GM18951 (cell line): ENCODE data around the gene LMF2.

Experiments
- POLR2A ChIP-seq: IDR thresholded peaks from 4 replicates; pipeline ENCODE4 v1.6.1; 2011; ENCODE audit warnings: mild to moderate bottlenecking; ENCODE audit not compliant: insufficient read length, insufficient read depth; ENCODE audit errors: extremely low read depth
- in situ Hi-C: fragments of 300-500 bp; cut with MboI; formaldehyde crosslinking; loops from one replicate; pipeline ENCODE4 v1.12.0; 2022; ENCODE audit warnings: low sequenced_read_pairs, mixed read lengths, inconsistent platforms; ENCODE audit not compliant: unreplicated experiment

LMF2 gene

DNA sequence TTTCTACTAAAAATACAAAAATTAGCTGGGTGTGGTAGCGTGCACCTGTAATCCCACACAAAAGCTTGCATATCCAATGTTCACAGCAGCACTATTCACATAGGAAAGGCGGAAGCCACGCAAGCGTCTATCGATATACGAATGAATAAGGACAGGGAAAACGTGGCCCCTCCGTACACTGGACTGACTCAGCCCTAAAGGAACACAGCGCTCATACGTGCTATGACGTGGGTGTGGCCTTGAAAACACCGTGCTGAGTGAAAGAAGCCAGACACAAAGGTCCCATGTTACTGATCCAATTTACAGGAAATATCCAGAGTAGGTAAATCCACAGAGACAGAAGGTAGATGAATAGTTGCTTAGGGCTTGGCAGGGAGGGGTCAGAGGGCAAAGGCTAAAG lies 7.0 kb downstream of the LMF2 start:
- TF ChIP-seq POLR2A: no peak
- in situ Hi-C loops: loop anchor here (10.0 kb wide), 1 partner anchor 226 kb away; the partner anchor contains the start of gene MAPK11

DNA sequence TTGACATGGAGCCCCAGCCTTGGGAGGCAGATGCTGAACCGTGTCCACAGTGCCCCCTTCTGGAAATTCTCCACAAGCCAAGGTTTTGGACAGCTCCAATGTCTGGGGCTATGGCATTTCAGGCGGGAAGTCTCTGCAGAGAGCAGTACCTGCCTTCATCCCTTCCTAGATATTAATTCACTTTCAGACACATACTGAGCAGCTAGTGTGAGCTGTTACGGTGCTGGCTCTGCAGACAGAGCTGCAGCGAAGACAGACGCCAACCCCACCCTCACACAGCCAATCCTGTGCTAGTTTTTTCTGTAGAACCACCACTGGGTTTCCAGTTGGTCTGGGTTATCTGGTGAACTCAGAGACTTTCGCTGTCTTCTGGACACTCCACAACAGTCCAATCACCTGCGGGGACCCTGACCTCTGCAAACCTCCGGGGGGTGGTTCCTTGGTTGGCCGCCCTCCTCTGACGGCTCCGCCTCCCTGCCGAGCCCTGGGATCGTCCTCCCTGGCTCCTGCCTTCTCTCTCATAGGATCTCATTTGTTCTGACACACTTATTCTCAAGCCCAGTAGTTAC lies 9.1 kb downstream of the LMF2 start:
- in situ Hi-C loops: no loop called here
- no peak for TF ChIP-seq POLR2A

DNA sequence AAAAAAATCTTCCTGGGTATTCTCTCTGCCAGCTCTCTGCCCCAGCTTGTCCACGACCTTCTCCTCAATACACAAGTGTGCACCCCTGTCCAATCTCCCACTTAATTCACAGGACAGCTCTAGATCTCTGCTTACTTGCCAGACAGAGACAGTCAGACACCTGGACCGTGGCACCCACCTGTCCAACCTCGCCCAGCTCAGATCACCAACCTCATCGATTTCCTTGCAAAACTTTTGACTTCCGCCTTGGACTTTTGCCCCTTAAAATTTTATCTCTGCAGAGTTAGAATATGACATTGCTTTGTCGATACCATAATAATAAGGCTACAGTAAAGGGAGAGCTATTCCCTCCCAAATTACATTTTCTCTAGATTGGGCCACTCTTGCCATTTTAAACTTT lies 10.4 kb downstream of the LMF2 start:
- TF ChIP-seq POLR2A: no peak
- in situ Hi-C loops: no loop called here

DNA sequence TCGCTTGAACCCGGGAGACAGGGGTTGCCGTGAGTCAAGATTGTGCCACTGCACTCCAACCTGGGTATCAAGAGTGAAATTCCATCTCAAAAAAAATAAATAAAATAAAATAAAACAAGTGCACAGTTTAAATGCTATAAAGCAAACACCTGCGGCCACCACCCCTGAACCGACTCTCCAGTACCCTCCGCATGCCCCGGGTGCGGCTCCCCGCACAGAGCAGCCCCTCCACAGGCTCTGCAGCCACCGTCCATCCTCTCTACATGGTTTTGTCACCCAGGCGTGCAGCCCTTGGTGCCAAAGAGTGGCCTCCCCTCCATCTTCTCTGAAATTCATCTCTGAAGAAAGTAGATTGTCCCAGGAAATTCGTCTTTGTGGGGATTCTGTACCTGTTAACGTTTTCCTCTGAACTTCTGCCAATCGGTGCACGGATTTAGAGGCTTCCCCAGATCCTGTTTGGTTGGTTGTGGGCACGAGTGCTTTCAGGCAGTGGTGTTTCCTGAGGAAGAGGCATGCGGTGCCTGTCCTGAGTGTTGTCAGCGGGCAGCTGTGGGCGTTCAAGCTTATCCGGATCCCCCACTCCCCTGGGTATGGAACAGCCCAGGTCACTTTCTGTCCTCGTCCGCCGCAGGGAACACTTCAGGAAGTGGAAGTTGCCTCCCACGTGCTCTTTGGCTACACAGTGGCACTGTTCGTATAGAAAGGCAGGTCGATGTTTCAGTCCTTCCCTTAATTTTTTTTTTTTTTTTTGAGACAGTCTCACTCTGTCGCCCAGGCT lies 16.8 kb downstream of the LMF2 start:
- TF ChIP-seq POLR2A: no peak
- in situ Hi-C loops: no loop called here

DNA sequence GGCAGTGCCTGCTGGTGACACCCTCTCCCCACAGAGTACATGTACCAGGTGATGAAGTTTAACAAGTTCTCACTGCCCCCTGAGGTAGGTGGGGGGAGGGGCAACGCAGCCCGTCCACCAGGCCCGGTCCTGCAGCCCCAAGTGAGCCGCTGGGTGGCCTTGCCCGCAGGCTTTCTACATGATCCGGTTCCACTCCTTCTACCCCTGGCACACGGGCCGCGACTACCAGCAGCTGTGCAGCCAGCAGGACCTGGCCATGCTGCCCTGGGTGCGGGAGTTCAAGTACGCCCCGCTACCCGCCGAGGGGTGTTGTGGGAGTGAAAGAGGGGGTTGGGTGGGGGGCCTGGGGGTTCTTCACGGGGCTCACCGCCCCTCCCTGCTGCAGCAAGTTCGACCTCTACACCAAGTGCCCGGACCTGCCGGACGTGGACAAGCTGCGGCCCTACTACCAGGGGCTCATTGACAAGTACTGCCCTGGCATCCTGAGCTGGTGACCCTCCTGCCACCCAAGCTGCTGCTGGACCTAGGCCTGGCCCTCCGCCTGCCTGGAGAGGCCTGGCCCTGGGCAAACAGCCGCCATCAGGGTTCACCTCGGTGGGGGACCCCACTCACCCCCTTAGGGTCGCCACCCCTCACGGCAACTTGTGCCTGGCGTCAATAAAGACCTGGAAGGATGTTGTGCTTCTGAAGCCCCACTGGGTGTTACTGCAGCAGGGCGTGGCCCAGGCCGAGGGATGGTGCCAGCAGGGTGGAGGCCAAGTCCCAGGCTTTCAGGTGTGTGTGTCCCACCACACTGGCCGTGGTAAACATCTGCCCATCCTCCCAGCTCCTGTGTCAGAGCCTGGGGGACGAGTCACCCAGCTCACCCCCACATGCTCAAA lies 17.9 kb downstream of the LMF2 start:
- in situ Hi-C loops: no loop called here
- no peak for TF ChIP-seq POLR2A

DNA sequence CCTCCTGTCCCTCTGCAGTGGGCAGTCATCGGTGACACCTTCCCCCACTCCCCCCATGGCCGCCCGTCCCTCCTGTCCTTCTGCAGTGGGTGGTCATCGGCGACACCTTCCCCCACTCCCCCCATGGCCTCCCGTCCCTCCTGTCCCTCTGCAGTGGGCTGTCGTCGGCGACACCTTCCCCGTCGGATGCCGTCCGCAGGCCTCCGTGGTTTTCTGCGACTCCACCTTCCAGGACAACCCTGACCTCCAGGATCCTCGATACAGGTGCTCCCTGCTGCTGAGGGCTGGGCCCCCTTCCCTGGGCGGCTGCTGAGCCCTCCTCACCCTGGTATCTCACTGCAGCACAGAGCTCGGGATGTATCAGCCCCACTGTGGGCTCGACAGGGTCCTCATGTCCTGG lies 18.6 kb downstream of the LMF2 start:
- in situ Hi-C loops: no loop called here
- TF ChIP-seq POLR2A: no peak

DNA sequence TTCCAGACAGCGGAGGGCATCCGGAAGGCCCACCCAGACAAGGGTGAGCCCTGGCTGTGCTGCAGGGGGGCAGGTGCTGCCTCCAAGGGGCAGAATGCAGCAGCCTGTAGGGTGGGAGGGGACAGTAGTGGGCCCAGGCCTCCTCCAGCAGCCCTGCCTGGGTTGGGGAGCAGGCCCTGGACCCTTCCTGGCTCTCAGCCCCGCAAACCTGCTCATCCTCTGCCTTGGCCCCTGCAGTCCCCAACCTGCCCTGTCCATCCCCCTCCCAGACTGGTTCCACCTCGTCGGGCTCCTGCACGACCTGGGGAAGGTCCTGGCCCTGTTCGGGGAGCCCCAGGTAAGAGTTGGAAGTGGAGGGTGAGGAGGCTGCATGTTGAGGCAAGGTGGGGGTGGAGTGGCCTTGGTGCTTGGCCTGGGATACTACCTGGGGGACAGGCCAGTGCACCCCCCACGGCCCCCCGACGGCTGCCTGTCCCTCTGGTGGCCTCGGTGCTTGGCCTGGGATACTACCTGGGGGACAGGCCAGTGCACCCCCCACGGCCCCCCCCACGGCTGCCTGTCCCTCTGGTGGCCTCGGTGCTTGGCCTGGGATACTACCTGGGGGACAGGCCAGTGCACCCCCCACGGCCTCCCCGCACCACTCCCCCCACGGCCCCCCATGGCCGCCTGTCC lies 19.4 kb downstream of the LMF2 start:
- TF ChIP-seq POLR2A: no peak
- in situ Hi-C loops: no loop called here

DNA sequence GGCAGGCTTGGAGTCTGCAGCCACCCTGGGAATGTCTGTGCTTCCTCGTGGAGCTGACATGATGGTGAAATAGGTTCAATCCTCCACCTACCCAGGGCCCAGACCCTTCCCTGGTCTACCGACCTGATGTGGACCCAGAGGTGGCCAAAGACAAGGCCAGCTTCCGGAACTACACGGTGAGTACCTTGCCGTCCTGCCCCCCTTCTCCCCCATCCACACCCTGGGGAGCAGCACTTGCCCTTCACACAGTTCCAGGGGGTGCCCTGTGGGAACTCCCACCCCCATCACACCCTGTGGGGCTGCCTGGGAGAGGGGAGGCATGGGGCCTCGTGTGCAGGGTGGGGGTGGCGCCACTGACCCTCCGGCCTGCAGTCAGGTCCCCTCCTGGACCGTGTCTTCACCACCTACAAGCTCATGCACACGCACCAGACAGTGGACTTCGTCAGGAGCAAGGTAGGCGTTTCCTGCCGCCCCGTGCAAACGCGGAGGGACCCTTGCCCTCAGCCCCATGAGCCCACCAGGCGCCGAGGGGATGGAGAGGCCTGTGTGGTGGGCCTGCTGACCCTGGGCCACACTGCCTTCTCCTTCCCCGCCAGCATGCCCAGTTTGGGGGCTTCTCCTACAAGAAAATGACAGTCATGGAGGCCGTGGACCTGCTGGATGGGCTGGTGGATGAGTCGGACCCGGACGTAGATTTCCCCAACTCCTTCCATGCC lies 20.1 kb downstream of the LMF2 start:
- no peak for TF ChIP-seq POLR2A
- in situ Hi-C loops: no loop called here

DNA sequence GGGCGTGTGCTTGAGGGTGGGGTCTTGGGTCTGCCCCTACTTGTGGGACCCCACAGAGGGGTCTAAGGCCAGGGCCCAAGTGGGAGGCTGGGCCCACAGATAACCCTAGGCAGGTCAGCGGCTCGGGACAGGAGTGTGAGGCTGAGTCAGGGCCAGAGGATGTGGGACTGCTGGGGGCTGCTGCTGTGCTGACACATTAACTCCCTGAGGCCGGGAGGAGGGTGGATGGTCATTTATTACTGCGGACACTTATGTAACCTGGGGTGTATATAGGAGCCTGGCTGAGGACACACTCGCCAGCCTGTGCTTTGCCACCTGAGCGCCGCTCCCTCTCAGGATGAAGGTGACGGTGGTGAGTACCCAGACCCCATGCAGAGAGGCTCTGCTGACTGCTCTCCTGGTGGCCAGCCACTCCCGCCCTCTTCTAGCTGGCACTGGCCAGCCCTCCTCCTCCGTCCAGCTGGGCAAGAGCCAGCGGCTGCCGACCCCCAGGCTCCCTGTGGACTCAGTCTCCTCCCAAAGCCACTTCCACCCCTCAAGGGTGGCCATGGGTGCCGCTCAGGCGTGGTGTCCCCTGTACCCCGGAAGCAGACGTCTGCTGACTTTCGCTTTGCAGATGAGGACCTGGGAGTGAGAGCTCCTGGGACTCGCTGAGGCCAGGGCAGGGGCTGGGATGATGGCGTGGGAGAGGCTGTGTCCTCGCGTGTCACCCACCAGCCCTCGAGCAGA lies 20.8 kb downstream of the LMF2 start, which contains the start of gene MIOX:
MIOX (plus strand) TSS at position 299 of the 729 bp plus-strand sequence; CDS start at position 338, 39 bp downstream.
- in situ Hi-C loops: no loop called here

DNA sequence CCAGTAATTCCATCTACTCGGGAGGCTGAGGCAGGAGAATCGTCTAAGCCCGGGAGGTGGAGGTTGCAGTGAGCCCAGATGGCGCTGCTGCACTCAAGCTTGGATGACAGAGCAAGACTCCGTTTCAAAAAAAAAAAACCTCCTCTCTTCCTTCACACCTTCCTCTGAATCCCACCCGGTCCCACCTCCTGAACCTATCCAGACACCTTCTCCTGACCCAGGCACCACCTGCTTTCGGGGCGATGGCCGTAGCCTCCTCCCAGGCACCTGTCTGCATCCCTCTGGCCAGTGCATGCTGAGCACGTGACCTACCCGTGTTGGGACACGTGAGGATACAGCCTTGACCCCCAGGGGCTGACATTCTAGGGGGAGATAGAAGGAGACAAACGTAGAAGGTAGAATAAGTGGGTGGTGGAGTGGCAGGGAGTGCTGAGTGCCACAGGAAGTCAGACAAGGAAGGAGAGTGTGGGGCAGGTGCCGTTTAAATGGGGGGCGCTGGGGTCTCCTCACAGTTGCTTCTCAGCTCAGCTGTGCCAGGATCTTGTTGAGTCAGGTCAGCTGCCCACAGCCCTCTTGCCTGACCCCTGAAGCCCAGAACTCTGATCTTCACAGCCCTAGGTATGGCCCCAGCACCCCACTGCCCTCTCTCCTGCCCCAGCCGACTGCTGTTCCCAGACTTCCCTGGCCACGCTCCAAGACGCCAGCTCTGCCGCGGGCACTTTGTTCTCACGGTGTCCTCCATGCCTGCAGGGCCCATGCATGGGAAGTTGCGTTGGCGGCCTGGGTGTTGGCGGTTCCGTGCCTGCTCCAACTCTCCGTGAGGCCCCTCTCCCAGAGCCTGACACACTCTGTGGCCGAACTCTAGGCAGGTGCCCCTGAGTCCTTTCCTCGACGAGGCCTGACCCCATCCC lies 22.0 kb downstream of the LMF2 start:
- in situ Hi-C loops: no loop called here
- no peak for TF ChIP-seq POLR2A

More for the DNA sequence above, 20.8 kb downstream of the LMF2 start, which contains the start of gene MIOX:
- TF ChIP-seq POLR2A: no peak
